Osteocyte (in vitro differentiated cells): Measurements from ENCODE around the gene MINK1. TPM values are rescaled to one million over a fixed set of nuclear protein-coding genes. Genes with fewer than 3 reads are reported as not detected.

ENCODE experiments used
- DNase-seq: peaks from one replicate; pipeline ENCODE4 v3.0.0; 2021; ENCODE audit warnings: mixed read lengths; ENCODE audit not compliant: unreplicated experiment; ENCODE audit errors: extremely low spot score
- H3K27ac Mint-ChIP-seq: one replicate; pipeline ENCODE4 v1.8.0; 2021; ENCODE audit warnings: mild to moderate bottlenecking, mixed read lengths; ENCODE audit not compliant: unreplicated experiment
- H3K27me3 Mint-ChIP-seq: one replicate; pipeline ENCODE4 v1.8.0; 2021; ENCODE audit warnings: mixed read lengths; ENCODE audit not compliant: unreplicated experiment
- H3K36me3 Mint-ChIP-seq: one replicate; pipeline ENCODE4 v1.8.0; 2021; ENCODE audit warnings: mixed read lengths; ENCODE audit not compliant: unreplicated experiment
- H3K4me1 Mint-ChIP-seq: one replicate; pipeline ENCODE4 v1.8.0; 2021; ENCODE audit warnings: mixed read lengths; ENCODE audit not compliant: unreplicated experiment
- H3K4me3 Mint-ChIP-seq: one replicate; pipeline ENCODE4 v1.8.0; 2021; ENCODE audit warnings: mild to moderate bottlenecking, moderate library complexity, mixed read lengths; ENCODE audit not compliant: unreplicated experiment
- H3K9me3 Mint-ChIP-seq: one replicate; pipeline ENCODE4 v1.8.0; 2021; ENCODE audit warnings: mixed read lengths; ENCODE audit not compliant: unreplicated experiment
- long read RNA-seq: library from polyadenylated mRNA; unstranded; transcript quantifications from one replicate; pipeline ENCODE4 v2.0.0, GENCODE V29; 2021
- total RNA-seq: library from RNA; stranded (reverse); gene quantifications from 2 replicates; pipeline ENCODE4 v1.2.1, GENCODE V29; 2021
- TF ChIP-seq, protein P1 (sequence below): fragments of 200-600 bp; sonication (generic); IDR thresholded peaks from 2 replicates; pipeline ENCODE4 v1.5.0; 2021; ENCODE audit warnings: antibody characterized with exemption, mild to moderate bottlenecking, moderate library complexity

The MINK1 gene
- total RNA-seq = 93.2 and 93.3 TPM in 2 replicates
- long read RNA-seq, partial matches to known transcripts = 0 of 1 reads
- long read RNA-seq, other reads (novel, unspliced or antisense) = 1 of 1 reads

DNA sequence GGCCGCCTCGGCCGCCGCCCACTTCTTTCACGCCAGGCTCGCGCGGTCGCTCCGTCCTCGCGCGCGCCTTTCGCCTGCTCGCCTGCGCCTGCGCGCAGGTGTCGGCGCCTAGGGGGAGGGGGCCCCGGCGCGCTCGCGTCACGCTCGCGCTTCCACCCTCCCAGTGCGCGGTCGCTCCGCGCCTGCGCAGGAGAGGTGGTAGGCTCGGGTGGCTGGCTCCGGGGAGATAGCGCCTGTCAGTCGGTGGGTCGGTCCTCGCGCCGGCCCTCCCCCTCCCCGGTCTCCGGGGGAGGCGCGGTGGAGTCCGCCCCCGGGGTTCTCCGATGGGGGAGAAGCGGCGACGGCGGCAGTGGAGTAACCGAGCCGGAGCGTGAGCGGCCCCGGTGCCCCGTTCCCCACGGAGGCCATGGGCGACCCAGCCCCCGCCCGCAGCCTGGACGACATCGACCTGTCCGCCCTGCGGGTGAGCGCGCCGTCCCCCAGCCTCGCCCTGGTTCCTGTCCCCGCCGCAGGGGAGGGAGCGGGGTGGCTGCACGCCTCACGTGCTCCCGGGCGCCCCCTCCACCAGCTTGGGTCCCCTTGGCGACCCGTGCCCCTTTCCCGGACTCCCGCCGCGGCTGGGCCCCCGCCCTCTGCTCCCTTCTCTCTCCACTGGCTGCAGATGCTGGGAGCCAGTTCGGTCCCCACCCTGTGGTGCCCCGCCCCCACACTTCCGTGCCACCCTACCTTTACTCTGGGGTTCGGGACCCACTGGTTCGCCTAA is at the start of gene MINK1:
TSS of gene MINK1 (plus strand) at position 163 of the 763 bp plus-strand sequence. CDS start at position 407, 244 bp downstream.
- peak; percentile 97 for DNase-seq
- no peaks in the 10 kb centered on the region for H3K9me3 Mint-ChIP-seq
- H3K4me1 Mint-ChIP-seq = peaks cover 38% of the 10 kb centered on the region
- no peaks in the 10 kb centered on the region for H3K27me3 Mint-ChIP-seq
- peak within 1 kb of the TSS; percentile 91 for H3K4me3 Mint-ChIP-seq
- peak within 1 kb of the TSS; percentile 97 for H3K27ac Mint-ChIP-seq
- TF ChIP-seq, protein P1, sequence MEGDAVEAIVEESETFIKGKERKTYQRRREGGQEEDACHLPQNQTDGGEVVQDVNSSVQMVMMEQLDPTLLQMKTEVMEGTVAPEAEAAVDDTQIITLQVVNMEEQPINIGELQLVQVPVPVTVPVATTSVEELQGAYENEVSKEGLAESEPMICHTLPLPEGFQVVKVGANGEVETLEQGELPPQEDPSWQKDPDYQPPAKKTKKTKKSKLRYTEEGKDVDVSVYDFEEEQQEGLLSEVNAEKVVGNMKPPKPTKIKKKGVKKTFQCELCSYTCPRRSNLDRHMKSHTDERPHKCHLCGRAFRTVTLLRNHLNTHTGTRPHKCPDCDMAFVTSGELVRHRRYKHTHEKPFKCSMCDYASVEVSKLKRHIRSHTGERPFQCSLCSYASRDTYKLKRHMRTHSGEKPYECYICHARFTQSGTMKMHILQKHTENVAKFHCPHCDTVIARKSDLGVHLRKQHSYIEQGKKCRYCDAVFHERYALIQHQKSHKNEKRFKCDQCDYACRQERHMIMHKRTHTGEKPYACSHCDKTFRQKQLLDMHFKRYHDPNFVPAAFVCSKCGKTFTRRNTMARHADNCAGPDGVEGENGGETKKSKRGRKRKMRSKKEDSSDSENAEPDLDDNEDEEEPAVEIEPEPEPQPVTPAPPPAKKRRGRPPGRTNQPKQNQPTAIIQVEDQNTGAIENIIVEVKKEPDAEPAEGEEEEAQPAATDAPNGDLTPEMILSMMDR = no peak
- H3K36me3 Mint-ChIP-seq = peaks cover 4% of the 10 kb centered on the region

DNA sequence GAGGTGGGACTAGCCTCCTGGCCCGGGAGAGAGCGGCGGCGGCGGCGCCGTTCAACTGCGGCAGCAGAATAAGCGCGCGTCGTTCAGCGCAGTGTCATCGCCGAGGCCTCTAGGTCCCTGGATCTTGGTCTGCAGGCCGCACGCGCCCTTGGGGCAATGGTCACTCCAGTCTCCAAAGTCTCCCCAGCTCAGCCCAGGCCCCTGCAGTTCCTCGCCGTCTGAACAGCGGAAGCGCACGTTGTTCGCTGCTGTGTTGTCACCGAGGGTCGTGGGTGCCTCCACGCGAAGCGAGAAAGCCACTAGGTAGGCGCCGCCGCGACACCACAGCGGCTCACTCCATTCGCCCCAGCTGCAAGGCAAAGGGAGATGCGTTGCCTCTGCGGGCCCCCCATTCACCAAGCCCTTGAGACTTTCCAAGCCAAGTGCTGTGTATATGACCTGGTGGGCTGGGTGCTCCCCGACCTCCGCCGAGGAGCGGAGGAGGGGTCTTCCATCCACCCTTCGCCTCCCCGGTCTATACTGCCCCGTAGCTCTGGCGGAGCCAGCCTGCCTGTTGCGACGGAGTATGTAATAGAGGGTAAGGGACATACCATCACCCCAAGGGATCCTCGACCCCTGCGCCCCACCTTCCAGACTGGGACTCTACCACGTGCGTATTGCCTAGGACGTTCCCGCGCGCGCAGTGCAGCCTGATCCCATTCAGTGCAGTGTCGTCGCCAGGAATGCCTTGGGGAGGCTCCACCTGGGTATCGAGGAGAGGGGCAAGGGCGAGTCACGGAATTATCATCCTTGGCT is 47.6 kb upstream of the MINK1 start:
- DNase-seq = no peak
- Mint-ChIP-seq H3K36me3 (no peaks in the 10 kb centered on the region), H3K9me3 (no peaks in the 10 kb centered on the region), H3K4me3 (no peak overlapping the region), H3K4me1 (peaks cover 14% of the 10 kb centered on the region), H3K27me3 (peaks cover 8% of the 10 kb centered on the region), H3K27ac (no peak overlapping the region)
- TF ChIP-seq, protein P1 = no peak

DNA sequence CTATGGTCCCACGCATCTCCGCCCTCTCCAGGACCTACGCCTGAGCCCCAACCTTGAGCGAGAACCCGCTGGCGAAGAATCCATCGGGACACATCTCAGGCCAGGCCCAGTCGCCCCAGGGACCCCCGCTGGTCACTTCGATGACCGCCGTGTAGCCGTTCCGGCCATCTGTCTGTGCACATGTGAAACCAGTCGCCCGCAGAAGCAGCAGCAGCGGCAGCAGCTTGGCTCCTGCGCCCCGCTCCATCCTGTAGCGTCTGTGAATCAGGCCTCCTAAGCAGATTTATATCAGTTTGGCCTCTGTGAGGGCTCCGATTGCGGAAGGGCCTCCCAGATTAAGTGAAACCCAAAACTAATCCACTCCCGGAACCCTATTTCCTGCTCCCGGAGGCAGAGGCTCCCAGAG is 47.0 kb upstream of the MINK1 start, which contains the start of gene VMO1:
TSS of gene VMO1 (minus strand) at position 259 of the 406 bp plus-strand sequence. CDS start at position 247, 12 bp downstream.
- Mint-ChIP-seq H3K27ac (no peak within 1 kb of the TSS), H3K27me3 (peaks cover 5% of the 10 kb centered on the region), H3K36me3 (no peaks in the 10 kb centered on the region), H3K4me1 (peaks cover 17% of the 10 kb centered on the region), H3K9me3 (no peaks in the 10 kb centered on the region), H3K4me3 (no peak within 1 kb of the TSS)
- TF ChIP-seq, protein P1 = no peak
- no peak for DNase-seq

DNA sequence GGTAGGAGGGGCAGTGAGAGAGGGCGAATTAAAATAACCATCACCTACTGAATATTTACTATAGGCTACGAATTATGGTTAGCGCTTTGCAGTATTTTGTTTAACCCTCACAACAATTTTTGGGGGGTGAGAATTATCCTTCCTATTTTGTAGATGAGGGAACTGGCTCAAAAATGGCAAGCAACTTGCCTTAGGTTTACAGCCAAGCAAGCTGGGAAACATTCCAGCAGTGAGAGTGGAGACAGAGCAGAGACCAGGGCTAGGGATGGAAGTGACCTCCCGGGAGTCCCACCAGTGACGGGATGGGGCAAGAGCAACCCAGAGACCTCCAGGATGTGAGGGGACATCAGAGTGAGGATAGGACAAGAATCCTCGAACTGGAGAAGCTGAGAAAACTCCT is 46.6 kb upstream of the MINK1 start:
- H3K9me3 Mint-ChIP-seq = no peaks in the 10 kb centered on the region
- H3K4me3 Mint-ChIP-seq = no peak overlapping the region
- TF ChIP-seq, protein P1 = no peak
- peaks cover 17% of the 10 kb centered on the region for H3K4me1 Mint-ChIP-seq
- DNase-seq = no peak
- H3K27me3 Mint-ChIP-seq = peaks cover 5% of the 10 kb centered on the region
- no peak overlapping the region for H3K27ac Mint-ChIP-seq
- no peaks in the 10 kb centered on the region for H3K36me3 Mint-ChIP-seq
